Superior temporal gyrus (tissue), 1 donor: ENCODE data around the gene IL22RA2.

Source experiments
- DNase-seq: peaks from one replicate; pipeline ENCODE4 v3.0.0-alpha.2; 2016; ENCODE audit errors: extremely low spot score

IL22RA2 gene

GRCh38 chr6:137167702-137168377 lies 5.6 kb downstream of the IL22RA2 start:
- no peak for DNase-seq

DNA sequence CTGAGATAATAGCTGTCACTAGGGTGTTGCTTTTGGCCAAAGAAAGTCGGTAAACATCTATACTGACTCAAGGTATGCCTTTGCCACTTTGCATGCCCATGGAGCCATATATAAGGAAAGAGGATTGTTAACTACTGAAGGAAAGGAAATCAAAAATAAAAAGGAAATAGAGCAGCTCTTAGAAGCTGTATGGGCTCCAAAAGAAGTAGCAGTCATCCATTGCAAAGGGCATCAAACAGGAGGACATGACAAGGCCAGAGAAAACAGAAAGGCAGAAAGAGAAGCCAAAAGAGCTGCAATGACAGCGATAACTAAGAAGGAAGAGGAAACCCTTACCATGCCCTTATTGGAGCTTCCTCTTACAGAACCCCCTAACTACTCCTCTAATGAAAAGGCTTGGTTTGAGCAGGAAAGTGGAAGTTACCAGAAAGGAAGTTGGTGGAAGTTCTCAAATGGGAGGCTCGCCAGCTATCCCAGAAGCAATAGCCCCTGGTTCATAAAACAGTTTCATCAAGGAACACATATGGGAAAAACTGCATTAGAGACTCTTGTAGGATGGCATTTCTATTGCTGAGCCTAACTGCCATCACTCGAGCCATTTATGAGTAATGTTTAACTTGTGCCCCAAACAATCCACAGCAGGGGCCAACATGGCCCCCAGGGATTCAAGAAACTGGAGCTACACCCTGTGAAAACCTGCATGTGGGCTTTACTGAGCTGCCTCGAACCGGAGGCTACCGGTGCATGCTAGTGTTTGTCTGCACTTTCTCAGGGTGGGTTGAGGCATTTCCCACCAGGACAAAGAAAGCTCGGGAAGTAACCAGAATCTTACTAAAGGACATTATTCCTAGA lies 7.0 kb downstream of the IL22RA2 start:
- no peak for DNase-seq

DNA sequence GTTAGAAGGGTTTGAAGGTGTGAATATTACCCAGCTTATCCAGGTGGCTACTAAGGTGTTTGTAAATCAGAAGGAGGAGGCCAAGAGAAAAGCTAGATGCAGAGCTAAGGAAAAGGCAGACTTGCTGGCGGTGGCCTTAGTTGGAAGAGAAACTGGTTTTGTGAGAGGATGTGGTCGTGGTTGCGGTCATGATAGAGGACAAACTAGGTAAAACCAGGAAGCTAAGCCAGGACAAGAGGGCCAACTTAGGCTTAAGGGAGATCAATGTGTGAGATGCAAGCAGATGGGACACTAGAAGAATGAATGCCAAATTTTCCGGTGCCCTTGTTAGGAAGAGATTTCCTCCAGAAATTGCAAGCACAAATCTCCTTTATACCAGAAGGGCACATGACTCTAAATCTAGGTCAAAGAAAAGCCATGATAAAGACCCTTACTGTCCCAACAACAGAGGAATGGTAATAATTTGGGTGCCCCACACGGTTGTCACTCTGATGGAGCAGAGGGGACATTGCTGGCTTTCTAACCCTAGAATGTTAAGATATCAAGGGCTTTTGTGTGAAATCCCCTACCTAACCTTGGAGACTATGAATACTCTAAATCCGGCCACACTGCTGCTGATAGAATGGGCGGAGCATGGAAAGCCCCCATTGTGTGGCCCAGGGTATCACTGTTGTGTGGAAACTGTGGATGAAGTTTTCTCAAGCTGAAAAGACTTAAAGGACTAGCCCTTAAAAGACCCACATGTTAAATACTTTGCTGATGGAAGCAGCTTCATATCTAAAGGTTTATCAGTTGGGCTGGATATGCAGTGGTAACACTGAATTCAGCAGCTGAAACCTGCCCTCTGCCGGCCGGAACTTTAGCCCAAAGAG lies 7.8 kb downstream of the IL22RA2 start:
- DNase-seq = no peak

- DNase-seq = no peak
Measured at GRCh38 chr6:137163732-137164318, 9.6 kb downstream of the IL22RA2 start.

DNA sequence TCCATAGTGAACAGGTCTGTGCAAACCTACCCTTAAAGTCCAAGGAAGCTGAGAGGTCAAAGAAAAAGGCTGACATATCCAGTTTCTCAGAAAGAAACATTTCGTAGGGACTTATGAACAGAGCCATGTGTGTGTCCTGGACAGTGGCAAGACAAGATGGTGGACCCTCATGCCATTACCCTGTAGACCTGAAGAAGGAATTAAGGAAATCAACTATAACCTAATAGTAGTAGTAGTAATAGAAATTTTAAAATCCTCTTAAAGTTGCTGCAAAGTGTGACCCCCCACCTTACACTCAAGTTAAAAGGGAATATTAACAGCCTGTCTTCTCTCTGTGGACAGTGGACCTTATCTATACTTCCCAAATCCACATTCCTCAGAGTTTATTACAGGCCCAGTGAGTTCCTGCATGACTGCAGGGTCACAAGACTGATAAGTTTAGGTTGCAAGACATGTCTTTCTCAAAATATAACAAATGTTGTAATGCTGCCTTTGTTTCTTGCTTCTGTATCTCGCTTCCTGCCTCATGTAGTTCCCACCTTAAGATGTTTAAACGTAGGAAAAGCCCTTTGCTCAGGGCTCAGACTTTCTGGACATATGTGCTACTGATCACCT lies 10.6 kb downstream of the IL22RA2 start:
- DNase-seq = no peak

DNA sequence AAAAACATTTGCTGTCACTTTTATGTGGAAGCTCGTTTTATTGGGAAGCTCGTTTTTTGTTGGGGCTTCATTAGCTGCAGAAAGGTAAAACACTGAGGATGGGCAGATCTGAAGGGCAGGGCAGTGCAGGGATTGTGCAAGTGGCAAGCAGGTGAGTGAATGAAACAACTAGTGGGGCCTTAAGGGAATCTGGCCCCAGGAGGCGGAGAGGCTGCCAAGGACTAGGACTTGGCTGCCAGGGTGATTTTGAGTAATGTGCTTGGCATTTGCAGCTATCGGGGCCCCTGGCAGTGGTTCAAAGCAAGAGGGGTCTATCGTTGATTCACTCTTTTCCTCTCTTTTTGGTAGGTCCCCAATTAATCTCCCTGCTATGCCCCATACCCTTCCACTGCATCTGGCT lies 11.5 kb downstream of the IL22RA2 start:
- DNase-seq = no peak

DNA sequence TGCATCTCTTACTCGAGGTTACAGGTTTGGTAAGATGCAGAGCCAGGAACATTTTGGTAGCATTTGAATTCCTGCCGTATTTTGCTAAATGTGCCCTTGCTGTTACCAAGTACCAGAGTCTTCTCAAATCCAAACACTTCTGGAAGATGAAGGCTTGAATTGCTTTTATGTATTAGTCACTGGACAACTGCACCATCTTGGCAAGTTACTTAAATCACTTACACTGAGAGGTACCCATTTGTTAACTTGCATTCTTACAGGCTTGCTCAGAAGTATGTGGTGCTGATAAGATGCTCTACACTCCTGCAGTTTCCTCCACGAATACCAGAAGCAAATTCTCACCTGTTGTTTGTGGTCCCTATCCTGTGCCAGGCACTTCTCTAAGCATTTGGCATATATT lies 12.7 kb downstream of the IL22RA2 start:
- DNase-seq = no peak

DNA sequence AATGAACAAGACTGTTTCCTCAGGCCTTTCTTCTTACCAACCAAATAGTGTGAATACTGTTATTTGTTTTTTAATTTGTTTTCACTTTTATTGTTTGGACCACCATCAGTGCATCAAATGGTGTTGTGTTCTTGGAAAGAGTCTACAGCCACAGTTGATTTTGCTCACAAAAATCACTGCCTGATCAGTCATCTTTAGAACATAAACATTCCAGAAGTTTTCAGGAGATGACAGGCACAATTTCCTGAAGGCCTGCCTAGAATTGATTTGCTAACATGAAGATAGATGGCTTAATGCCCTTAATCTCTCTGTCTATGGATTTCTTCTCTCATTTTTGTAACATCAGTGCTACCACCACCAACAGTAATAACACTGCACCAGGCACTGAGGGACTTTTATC lies 13.5 kb downstream of the IL22RA2 start:
- no peak for DNase-seq

DNA sequence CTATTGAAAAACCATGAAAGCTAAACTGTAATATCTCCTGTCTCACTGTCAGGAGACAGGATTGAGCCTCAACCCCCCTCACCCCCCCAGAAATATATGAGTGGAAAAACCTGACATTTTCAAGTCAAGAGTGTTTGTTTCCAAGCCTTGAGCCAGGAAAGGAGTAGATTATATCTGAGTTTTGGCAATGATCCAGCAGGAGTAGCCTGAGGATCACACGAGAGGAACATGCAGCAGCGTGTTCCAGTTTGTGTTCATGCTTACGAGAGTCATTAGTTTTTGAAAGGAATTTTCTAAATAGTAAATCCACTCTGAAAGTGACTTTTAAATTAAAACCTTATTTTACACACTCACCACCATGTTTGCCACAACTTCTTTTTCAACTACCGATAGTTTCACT lies 15.8 kb downstream of the IL22RA2 start:
- DNase-seq = no peak

DNA sequence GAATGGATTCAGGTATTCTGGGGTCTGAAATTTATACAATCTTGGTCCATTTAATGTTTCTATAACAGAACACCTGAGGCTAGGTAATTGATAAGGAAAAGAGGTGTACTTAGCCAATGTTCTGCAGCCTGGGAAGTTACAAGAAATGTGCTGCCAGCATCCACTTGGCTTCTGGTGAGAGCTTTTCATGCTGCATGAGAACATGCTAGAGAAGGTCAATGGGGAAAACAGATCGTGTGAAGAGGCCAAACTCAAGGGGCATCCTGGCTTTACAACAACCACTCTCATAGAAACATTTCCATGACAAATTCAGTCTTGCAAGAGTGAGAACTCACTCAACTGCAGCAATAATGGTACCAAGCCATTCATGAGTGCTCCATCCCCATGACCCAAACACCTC lies 16.8 kb downstream of the IL22RA2 start:
- no peak for DNase-seq

DNA sequence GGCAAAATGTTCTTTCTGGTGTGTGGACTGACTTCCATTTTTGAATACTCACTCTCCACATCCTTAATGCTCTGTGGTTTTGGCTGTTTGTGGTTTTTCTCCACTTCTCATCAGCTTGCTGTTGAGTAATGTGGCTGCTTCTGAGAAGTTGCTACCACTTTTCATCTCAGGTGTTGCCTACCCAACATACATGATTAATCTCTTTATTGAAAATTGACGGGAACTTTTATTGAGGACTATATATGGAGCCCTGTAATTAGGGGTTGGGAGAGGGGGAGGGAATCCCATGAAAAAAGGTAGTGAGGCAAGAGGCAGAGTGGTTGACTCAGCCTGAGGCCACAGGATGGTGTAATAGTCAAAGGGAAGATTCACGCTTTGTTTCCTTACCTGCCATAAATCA lies 17.6 kb downstream of the IL22RA2 start:
- no peak for DNase-seq

DNA sequence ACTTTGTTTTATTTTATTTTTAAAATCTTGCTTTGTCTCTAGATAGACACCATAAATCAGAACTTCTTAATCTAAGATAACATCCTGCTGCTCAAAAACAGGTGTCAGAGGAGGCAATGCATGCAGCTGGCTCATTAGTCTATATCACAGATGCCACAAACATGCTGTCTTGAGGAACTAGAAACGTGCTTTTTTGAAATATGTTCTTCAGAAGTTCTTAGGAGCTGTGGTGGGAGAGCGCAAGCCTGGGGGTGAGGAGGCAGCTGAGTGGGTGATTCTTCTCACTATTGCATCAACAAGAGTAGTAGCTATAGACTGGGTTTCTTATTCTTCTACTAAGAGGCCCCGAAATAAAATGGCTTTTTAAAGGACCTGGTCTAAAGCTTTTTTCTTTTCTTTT lies 23.4 kb downstream of the IL22RA2 start:
- DNase-seq = no peak

DNA sequence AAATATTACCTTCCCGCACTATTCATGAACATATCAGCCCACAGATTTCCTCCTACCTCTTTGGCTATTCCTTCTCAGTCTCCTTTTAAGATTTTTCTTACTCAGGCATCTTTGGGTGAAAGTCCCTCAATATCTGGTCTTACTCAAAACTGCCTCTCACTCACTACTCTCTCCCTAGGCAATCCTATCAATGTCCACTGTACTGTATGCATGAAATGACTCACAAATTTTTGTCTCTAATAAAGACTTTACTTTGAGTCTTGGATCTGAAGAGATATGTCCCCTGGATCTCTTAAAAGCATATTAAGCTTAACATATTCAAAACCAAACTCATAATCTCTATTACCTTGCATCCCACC lies 24.4 kb downstream of the IL22RA2 start:
- DNase-seq = no peak

DNA sequence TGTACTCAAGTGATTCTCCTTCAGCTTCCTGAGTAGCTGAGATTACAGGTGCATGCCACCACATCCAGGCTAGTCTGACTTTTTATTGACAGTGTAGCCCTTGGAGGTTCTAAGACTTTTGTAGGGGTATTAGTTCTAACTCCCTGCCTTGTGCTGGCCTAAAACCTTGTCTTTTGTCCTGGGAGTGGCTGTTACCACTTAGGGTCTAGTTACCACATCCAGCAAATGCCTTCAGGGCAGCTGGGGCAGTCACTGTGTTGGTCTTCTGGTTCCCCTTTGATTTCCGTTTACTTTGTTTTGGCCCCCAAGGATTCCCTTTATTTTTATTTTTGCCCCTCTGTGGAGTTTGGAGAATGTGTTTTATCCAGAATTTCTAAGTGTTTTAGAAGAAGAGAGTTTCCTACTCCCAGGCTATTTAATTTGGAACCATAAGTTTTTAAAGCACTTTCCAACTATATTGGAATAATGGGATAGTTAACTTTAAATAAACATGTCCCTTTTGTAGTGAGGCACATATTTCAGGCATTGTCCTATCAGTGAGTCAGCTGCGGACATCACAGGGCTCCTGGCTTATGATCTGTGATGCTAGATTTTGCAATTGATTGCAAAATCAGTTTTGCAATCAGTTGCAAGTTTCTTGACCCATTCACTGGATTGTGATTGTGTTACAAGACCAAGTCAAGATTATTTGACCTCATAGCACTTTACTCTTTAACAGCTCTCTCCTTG lies 25.0 kb downstream of the IL22RA2 start:
- no peak for DNase-seq

- DNase-seq = no peak
Measured at GRCh38 chr6:137147195-137147594, 26.2 kb downstream of the IL22RA2 start.

DNA sequence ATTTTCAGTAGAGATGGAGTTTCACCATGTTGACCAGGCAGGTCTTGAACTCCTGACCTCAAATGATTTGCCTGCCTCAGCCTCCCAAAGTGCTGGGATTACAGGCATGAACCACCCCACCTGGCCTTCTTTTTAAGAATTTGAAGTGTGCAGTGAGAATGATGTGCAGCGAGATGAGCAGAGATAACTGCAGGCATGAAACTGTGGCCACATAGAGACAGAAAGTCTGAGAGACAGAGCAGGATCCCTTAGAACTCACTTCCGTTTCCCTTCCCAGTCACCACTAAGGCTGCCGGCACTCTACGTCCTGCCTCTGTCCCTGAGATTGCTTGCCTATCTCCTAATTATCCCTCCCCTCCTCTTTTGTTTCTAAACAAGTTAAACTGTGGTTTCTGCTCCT lies 27.2 kb downstream of the IL22RA2 start:
- DNase-seq = no peak

- DNase-seq = no peak
Measured at GRCh38 chr6:137145421-137145820, 28.0 kb downstream of the IL22RA2 start.

DNA sequence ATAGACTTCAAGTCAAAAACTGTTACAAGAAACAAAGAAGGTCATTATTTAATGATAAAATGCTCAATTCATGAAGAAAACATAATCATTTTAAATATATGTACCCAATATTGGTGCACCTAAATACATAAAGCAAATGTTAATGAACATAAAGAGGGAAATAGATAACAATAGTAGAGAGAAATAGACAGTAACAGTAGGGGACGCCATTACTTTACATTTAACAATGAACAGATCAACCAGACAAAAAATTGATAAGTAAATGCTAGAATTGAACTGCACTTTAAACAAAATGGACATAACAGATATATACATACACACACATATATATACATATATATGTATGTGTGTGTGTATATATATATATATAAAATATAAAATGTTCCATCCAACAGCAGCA lies 37.4 kb downstream of the IL22RA2 start:
- DNase-seq = no peak

DNA sequence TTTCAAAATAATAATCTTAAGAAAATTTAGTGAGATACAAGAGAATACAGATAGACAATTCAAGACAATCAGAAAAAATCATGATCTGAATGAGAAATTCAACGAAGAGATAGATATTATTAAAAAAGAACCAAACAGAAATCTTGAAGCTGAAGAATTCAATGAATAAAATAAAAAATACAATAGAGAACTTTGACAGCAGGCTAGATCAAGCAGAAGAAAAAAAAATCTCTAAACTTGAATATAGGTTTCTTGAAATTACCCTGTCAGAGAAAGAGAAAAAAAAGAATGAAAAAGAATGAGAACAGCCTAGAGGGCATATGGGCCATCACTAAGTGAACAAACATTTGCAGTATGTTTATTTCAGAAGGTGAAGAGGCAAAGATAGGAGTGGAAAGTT lies 39.0 kb downstream of the IL22RA2 start:
- DNase-seq = no peak

- no peak for DNase-seq
Measured at GRCh38 chr6:137133122-137133521, 40.3 kb downstream of the IL22RA2 start.

DNA sequence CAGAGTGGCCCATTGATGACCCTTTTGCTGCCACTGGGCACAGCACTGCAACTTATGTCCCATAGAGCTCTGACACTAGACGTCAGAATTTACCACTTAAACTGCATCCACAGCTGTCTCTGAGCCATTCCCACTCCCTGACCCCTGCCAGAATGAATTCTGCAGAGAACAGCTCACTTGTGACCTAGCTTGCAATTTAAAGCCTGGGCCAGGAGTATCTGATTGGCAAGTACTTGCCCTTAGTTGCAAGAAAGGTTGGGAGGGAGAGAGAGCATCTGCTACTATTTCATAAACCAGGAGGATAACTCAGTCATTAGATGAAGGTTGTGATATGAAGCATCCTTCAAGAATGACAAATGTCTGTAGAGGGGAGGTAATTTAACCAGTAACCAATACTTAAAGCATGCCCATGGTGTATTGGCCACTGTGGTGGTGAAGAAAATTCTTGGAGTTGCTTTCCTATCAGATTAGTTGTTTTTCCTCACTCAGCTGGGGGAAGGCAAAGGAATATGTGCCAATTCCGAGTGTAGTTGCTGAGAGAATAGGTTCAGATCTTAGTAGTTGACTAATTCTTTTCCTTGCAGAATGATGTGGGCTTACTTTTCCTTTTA lies 46.5 kb downstream of the IL22RA2 start:
- DNase-seq = no peak
